Peyer's patch (tissue), 4 donors: Measurements from ENCODE around the gene LRRC45. TPM values are rescaled to one million over a fixed set of nuclear protein-coding genes. Genes with fewer than 3 reads are reported as not detected.

ENCODE experiments used
- DNase-seq, 3 donors: peaks; one replicate each; pipeline ENCODE4 v3.0.0-alpha.2; 2017 to 2019
- H3K27ac ChIP-seq, 4 donors: fragments of 200-600 bp; sonication (generic); one replicate each; pipeline ENCODE4 v1.5.1; 2016 to 2019
- H3K27me3 ChIP-seq, 2 donors: fragments of 200-600 bp; sonication (generic); one replicate each; pipeline ENCODE4 v1.5.1; 2019
- H3K36me3 ChIP-seq, 3 donors: fragments of 200-600 bp; sonication (generic); one replicate each; pipeline ENCODE4 v1.5.1; 2016 to 2019
- H3K4me1 ChIP-seq, 4 donors: fragments of 200-600 bp; sonication (generic); one replicate each; pipeline ENCODE4 v1.5.1; 2016 to 2019
- H3K4me3 ChIP-seq, 4 donors: fragments of 200-600 bp; sonication (generic); 1 replicate in 3 of 4; 2 replicates in 1 of 4; pipeline ENCODE4 v1.5.1; 2016 to 2019; ENCODE audit warnings: mild to moderate bottlenecking in 1 of 4
- H3K9me3 ChIP-seq, 4 donors: fragments of 200-600 bp; sonication (generic); one replicate each; pipeline ENCODE4 v1.5.1; 2016 to 2019; ENCODE audit warnings: mild to moderate bottlenecking in 1 of 4
- CTCF ChIP-seq, 6 experiments: fragments of 450-650 bp in 4 of 6; fragments of 200-600 bp in 2 of 6; sonication (generic) in 1 of 6; IDR thresholded peaks; one replicate each; pipeline ENCODE4 v1.5.1; 2017 to 2019; ENCODE audit warnings: antibody characterized with exemption in 6 of 6, mild to moderate bottlenecking in 3 of 6, moderate library complexity in 1 of 6
- POLR2A ChIP-seq, 2 donors: fragments of 450-650 bp; IDR thresholded peaks; one replicate each; pipeline ENCODE4 v1.5.1; 2017; ENCODE audit warnings: antibody characterized with exemption in 2 of 2, mild to moderate bottlenecking in 2 of 2, moderate library complexity in 2 of 2
- total RNA-seq, 4 donors: library from RNA; depleted of rRNA; stranded (reverse); fragments of >200 nt; gene quantifications; one replicate each; pipeline ENCODE4 v1.1.0, GENCODE V29; 2016

Gene LRRC45
- total RNA-seq, 4 donors from 2014 or later, result 15.5 to 74.3 (median 23.1) TPM

GRCh38 chr17:82060001-82060380 is 36.9 kb downstream of the LRRC45 start:
- no peak for DNase-seq
- H3K9me3 ChIP-seq, result no peaks in the 10 kb centered on the region

GRCh38 chr17:82060614-82061013 is 37.5 kb downstream of the LRRC45 start:
- DNase-seq, result no peak
- H3K27me3 ChIP-seq, result no peaks in the 10 kb centered on the region
- TF ChIP-seq CTCF (IDR thresholded peaks at IDR 0.05), result no peak
- H3K36me3 ChIP-seq, result peaks cover 0 to 83% (median 0%) of the 10 kb centered on the region in 3 donors
- no peak overlapping the region for H3K27ac ChIP-seq
- no peak overlapping the region for H3K4me3 ChIP-seq
- H3K9me3 ChIP-seq, result no peaks in the 10 kb centered on the region
- peaks cover 0 to 20% (median 13%) of the 10 kb centered on the region in 4 donors for H3K4me1 ChIP-seq

More at GRCh38 chr17:82060001-82060380, 36.9 kb downstream of the LRRC45 start:
- H3K36me3 ChIP-seq, result peaks cover 0 to 89% (median 0%) of the 10 kb centered on the region in 3 donors
- H3K4me1 ChIP-seq, result peaks cover 0 to 17% (median 11%) of the 10 kb centered on the region in 4 donors
- no peak overlapping the region for H3K27ac ChIP-seq
- TF ChIP-seq CTCF (IDR thresholded peaks at IDR 0.05), result no peak
- TF ChIP-seq POLR2A (IDR thresholded peaks at IDR 0.05), result no peak
- no peaks in the 10 kb centered on the region for H3K27me3 ChIP-seq
- H3K4me3 ChIP-seq, result no peak overlapping the region

- H3K36me3 ChIP-seq, result peaks cover 0 to 76% (median 0%) of the 10 kb centered on the region in 3 donors
- no peak overlapping the region for H3K4me3 ChIP-seq
- no peaks in the 10 kb centered on the region for H3K27me3 ChIP-seq
- no peak for DNase-seq
- H3K27ac ChIP-seq, result no peak overlapping the region
- TF ChIP-seq POLR2A (IDR thresholded peaks at IDR 0.05) (no peak), CTCF (IDR thresholded peaks at IDR 0.05) (no peak)
- H3K9me3 ChIP-seq, result no peaks in the 10 kb centered on the region
- peaks cover 0 to 24% (median 15%) of the 10 kb centered on the region in 4 donors for H3K4me1 ChIP-seq
Observed at GRCh38 chr17:82061047-82061925, 38.2 kb downstream of the LRRC45 start.

- H3K27me3 ChIP-seq, result no peaks in the 10 kb centered on the region
- peaks cover 0 to 66% (median 0%) of the 10 kb centered on the region in 3 donors for H3K36me3 ChIP-seq
- no peak for TF ChIP-seq CTCF (IDR thresholded peaks at IDR 0.05)
- no peak for TF ChIP-seq POLR2A (IDR thresholded peaks at IDR 0.05)
- no peak for DNase-seq
- no peak overlapping the region for H3K27ac ChIP-seq
- no peak overlapping the region for H3K4me3 ChIP-seq
- H3K4me1 ChIP-seq, result peaks cover 0 to 26% (median 15%) of the 10 kb centered on the region in 4 donors
- no peaks in the 10 kb centered on the region for H3K9me3 ChIP-seq
Observed at GRCh38 chr17:82062076-82062983, 39.2 kb downstream of the LRRC45 start.

GRCh38 chr17:82062984-82063368 is 39.9 kb downstream of the LRRC45 start:
- Histone ChIP-seq H3K27ac (no peak overlapping the region), H3K9me3 (no peaks in the 10 kb centered on the region), H3K27me3 (no peaks in the 10 kb centered on the region), H3K4me3 (no peak overlapping the region), H3K4me1 (peaks cover 0 to 26% (median 15%) of the 10 kb centered on the region in 4 donors), H3K36me3 (peaks cover 0 to 59% (median 0%) of the 10 kb centered on the region in 3 donors)
- TF ChIP-seq POLR2A (IDR thresholded peaks at IDR 0.05) (no peak), CTCF (IDR thresholded peaks at IDR 0.05) (no peak)
- DNase-seq, result no peak
